ENCODE results near the gene SLC30A2.

DNA sequence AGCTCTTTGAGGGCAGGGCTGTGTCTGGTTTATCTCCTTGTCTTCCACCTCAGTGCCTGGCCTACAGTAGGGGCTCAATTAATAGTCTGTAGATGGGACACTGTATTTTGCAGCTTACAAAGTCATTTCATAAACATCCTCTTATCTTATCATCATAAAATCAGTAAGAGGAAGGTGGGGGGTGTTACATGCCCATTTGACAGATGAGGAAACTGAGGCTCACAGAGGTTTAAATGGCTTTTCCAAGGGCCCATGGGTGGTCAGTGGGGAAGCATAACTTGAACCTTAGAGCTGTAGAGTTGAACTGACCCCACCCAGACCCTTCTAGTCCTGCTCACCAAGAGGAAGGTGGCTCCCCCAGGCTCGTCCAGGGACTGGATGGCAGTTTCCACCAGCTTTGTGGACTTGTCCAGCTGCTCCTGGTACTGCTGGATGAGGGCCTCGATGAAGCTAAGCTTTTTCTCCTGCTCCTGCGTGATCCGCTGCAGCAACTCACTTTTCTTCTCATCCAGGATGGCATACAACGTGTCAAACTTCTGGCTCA, 12.2 kb upstream of the SLC30A2 start:
- TF ChIP-seq, protein P1, sequence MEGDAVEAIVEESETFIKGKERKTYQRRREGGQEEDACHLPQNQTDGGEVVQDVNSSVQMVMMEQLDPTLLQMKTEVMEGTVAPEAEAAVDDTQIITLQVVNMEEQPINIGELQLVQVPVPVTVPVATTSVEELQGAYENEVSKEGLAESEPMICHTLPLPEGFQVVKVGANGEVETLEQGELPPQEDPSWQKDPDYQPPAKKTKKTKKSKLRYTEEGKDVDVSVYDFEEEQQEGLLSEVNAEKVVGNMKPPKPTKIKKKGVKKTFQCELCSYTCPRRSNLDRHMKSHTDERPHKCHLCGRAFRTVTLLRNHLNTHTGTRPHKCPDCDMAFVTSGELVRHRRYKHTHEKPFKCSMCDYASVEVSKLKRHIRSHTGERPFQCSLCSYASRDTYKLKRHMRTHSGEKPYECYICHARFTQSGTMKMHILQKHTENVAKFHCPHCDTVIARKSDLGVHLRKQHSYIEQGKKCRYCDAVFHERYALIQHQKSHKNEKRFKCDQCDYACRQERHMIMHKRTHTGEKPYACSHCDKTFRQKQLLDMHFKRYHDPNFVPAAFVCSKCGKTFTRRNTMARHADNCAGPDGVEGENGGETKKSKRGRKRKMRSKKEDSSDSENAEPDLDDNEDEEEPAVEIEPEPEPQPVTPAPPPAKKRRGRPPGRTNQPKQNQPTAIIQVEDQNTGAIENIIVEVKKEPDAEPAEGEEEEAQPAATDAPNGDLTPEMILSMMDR (IDR thresholded peaks at IDR 0.05): no peak
- TF ChIP-seq POLR2A (IDR thresholded peaks at IDR 0.05): no peak
